ENCODE measurements around the gene TRIOBP.

TRIOBP gene

DNA sequence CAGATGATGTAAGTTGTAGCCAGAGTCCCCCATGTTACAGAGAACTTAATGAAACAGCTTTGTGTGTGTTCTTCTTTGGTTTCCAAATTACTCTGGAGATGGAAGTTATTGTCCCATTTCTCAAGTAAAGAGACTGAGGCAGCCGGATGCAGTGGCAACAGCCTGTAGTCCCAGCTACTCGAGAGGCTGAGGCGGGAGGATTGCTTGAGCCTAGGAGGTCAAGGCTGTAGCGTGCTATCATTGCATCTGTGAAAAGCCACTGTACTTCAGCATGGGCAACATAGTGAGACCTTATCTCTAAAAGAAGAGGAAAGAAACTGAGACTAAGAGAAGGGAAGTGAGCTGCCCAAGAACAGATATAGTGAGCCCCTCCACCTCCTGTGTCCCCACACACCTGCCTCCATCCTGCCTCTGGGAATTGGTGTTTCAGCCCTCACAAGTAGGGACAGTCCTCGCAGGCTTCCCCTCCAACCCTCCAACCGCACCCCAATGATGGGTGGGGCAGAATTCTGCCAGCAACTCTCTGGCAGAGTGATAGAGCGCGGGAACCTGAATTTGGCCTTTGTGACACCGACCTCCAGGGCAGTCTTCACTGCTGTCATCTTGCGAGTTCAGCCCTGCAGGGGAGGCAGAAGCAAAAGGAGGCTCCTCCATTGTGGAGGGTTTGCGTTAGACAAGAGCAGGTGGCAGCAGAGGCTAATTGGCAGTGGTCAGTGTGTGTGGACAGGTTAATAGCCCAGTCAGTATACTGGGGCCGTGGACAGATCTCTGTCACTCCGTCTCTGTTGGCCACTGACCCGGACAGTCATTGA is 36.7 kb upstream of the TRIOBP start:
- Mint-ChIP-seq H3K27me3 (no peaks in the 10 kb centered on the region), H3K36me3 (peaks cover 2% of the 10 kb centered on the region), H3K9me3 (no peaks in the 10 kb centered on the region), H3K4me3 (peak overlapping the region; percentile 86), H3K27ac (peak overlapping the region; percentile 94), H3K4me1 (peaks cover 40% of the 10 kb centered on the region)
- ATAC-seq (ENCODE audit: low read depth) (no peak), DNase-seq (ENCODE audit: low spot score in 2 of 2) (no peak)

DNA sequence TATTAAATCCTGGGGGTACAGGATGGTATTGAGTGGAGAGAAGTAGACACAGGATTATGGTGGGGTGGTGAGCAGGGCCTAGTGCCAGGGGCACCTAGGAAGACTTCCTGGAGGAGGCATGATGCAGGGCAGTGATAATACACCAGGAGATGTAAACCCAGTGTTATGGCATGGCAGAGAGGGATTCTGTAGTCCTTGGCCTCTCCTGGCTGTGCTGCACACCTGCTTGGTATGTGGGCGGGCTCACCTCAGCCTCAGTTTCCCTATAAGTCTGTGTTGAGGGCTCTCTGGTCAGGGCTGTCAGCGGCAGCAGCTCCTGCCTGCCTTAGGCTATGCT is 36.2 kb upstream of the TRIOBP start:
- peaks cover 40% of the 10 kb centered on the region for H3K4me1 Mint-ChIP-seq
- no peaks in the 10 kb centered on the region for H3K9me3 Mint-ChIP-seq
- no peaks in the 10 kb centered on the region for H3K27me3 Mint-ChIP-seq
- H3K27ac Mint-ChIP-seq: peak overlapping the region; percentile 94
- H3K36me3 Mint-ChIP-seq: peaks cover 2% of the 10 kb centered on the region
- ATAC-seq (ENCODE audit: low read depth) (no peak), DNase-seq (ENCODE audit: low spot score in 2 of 2) (no peak)
- H3K4me3 Mint-ChIP-seq: peak overlapping the region; percentile 86

DNA sequence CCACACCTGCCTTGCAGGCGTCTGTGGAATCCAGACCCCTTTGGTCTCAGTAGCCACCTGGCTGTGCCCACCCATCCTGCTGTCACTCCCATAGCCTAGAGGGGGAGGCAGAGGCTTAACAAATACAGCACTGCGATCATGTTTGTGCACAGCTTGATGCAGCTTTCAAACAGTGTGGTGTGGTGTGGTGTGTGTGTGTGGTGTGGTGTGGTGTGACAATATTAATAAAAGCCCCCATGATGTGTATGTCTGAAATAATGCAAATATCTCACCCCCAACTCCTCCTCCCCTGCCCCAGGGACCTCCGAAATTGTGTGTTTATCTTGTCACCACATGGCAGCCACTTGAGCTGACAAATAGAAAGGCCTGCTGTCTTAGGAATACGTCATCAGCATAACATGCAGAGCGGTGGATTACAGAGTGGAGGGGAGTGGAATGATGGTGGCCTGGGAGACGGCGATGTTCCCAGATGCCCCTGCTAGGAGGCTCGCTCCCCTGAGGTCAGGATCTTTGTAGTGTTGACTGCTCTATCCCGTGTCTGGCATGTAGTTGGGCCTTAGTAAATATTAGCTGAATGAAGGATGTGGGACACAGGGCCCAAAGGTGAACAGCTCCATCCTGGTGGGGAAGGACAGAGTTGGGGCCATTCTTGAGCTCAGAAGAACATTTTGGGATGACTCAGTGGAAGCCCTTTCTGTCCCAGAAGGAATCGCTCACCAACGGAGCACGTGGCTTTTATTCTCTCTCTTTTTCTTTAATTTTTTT is 35.5 kb upstream of the TRIOBP start:
- H3K9me3 Mint-ChIP-seq: no peaks in the 10 kb centered on the region
- peaks cover 4% of the 10 kb centered on the region for H3K36me3 Mint-ChIP-seq
- peak overlapping the region; percentile 86 for H3K4me3 Mint-ChIP-seq
- peaks cover 40% of the 10 kb centered on the region for H3K4me1 Mint-ChIP-seq
- H3K27me3 Mint-ChIP-seq: no peaks in the 10 kb centered on the region
- peak; percentile 16 for ATAC-seq (ENCODE audit: low read depth)
- peak overlapping the region; percentile 94 for H3K27ac Mint-ChIP-seq
- DNase-seq (ENCODE audit: low spot score in 2 of 2): no peak

DNA sequence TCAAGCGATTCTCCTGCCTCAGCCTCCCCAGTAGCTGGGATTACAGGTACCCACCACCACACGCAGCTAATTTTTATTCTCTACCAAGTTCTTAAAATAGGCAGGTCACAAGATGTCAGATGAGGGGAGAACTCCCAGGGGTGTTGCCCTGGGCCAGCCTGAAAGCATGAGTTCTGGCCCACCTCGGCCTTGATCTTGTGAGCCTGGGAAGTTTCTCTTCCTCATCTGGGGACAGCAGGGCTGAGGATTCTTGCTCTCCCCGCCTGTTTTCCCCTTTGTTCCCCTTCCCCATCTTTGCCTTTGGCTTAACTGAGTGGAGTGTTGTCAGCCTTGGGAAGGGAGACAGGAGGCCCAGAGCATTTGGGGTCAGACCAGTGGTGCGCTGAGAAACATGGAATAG is 34.8 kb upstream of the TRIOBP start:
- ATAC-seq (ENCODE audit: low read depth) (no peak), DNase-seq (ENCODE audit: low spot score in 2 of 2) (no peak)
- Mint-ChIP-seq H3K36me3 (peaks cover 8% of the 10 kb centered on the region), H3K27ac (peak overlapping the region; percentile 94), H3K4me1 (peaks cover 40% of the 10 kb centered on the region), H3K27me3 (no peaks in the 10 kb centered on the region), H3K9me3 (no peaks in the 10 kb centered on the region), H3K4me3 (peak overlapping the region; percentile 36)

DNA sequence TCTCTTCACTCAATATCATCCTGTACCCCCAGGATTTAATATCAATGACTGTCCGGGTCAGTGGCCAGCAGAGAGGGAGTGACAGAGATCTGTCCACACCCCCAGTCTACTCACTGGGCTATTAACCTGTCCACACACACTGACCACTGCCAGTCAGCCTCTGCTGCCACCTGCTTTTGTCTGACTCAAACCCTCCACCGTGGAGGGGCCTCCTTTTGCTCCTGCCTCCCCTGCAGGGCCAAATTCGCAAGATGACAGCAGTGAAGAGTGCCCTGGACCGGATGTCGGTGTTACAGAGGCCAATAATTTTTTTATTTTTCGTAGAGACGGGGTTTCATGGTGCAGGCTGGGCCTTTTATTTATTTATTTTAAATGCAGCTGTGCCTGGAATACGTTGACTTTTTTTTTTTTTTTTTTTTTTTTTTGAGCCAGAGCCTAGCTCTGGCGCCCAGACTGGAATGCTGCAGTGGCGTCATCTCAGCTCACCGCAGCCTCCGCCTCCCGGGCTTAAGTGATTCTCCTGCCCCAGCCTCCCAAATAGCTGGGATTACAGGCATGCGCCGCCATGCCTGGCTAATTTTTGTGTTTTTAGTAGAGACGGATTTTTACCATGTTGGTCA is 33.2 kb upstream of the TRIOBP start:
- H3K27ac Mint-ChIP-seq: peak overlapping the region; percentile 38
- H3K27me3 Mint-ChIP-seq: no peaks in the 10 kb centered on the region
- H3K4me1 Mint-ChIP-seq: peaks cover 33% of the 10 kb centered on the region
- no peak overlapping the region for H3K4me3 Mint-ChIP-seq
- DNase-seq (ENCODE audit: low spot score in 2 of 2) (no peak), ATAC-seq (ENCODE audit: low read depth) (no peak)
- no peaks in the 10 kb centered on the region for H3K9me3 Mint-ChIP-seq
- H3K36me3 Mint-ChIP-seq: peaks cover 8% of the 10 kb centered on the region

DNA sequence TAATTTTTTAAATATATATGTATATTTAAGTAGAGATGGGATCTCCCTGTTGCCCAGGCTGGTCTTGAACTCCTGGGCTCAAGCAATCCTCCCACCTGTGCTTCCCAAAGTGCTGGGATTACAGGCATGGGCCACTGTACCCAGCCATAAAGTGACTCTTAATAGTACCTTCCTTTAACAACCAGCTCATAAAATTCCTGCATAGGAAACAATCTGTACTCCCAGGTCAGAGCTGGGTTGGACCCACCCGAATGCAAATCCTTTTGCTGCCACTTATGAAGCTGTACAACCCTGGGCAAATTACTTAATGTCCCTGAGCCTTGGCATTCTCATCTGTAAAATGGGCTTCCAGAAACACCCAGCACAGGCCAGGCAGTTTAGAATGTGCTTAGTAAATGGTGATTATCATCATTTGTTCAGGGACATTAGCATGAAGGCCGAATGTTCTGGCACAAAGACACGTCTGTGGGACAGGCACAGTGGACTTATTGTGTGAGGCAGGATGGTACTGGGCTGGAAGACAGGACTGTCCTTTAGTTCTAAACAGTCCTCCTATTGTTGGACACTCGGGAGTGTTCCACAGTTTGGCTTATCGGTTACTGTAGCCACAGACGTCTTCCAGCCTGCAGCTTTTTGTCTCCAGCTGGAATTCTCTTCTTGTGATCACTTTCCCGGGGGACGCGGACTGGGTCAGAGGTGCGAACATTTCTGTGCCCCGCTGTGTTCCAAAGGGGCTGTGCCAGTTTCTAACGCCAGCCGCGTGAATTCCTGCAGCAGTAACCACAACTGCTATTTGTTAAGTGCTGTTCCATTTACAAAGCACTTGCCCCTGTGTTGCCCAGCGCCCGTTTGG is 32.4 kb upstream of the TRIOBP start:
- Mint-ChIP-seq H3K4me1 (peaks cover 29% of the 10 kb centered on the region), H3K9me3 (no peaks in the 10 kb centered on the region), H3K36me3 (peaks cover 8% of the 10 kb centered on the region), H3K4me3 (no peak overlapping the region), H3K27ac (no peak overlapping the region), H3K27me3 (no peaks in the 10 kb centered on the region)
- DNase-seq (ENCODE audit: low spot score in 2 of 2): no peak
- no peak for ATAC-seq (ENCODE audit: low read depth)

DNA sequence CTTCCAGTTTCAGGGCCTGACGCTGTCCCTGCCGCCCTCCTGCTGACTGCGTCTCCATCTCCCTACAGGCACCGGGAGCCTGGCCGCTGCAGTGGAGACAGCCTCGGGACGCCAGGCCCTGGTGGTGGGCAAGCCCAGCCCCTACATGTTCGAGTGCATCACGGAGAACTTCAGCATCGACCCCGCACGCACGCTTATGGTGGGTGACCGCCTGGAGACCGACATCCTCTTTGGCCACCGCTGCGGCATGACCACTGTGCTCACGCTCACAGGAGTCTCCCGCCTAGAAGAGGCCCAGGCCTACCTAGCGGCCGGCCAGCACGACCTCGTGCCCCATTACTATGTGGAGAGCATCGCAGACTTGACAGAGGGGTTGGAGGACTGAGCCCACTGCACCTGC is 31.4 kb upstream of the TRIOBP start:
- no peak overlapping the region for H3K4me3 Mint-ChIP-seq
- H3K27me3 Mint-ChIP-seq: no peaks in the 10 kb centered on the region
- peaks cover 8% of the 10 kb centered on the region for H3K36me3 Mint-ChIP-seq
- peaks cover 19% of the 10 kb centered on the region for H3K4me1 Mint-ChIP-seq
- no peak for DNase-seq (ENCODE audit: low spot score in 2 of 2)
- no peak overlapping the region for H3K27ac Mint-ChIP-seq
- H3K9me3 Mint-ChIP-seq: no peaks in the 10 kb centered on the region
- ATAC-seq (ENCODE audit: low read depth): no peak

DNA sequence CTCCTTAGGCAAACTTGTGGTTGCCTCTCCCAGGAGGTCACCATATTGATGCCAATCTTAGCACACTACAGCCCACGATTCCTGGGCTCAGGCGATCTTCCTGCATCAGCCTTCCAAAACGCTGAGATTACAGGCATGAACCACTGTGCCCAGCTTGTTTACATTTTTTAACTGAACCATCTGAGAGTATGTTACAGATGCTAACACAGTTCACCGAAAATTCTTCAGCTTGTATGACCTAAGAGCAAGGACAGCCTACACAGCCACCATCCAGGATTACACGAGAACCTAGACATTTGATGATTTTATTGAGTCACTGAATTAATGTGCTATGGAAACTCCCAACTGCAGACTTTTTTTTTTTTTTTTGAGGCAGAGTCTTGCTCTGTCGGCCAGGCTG is 27.3 kb upstream of the TRIOBP start:
- Mint-ChIP-seq H3K27ac (no peak overlapping the region), H3K27me3 (no peaks in the 10 kb centered on the region), H3K9me3 (no peaks in the 10 kb centered on the region), H3K36me3 (peaks cover 7% of the 10 kb centered on the region), H3K4me3 (no peak overlapping the region), H3K4me1 (peaks cover 17% of the 10 kb centered on the region)
- DNase-seq (ENCODE audit: low spot score in 2 of 2): no peak
- ATAC-seq (ENCODE audit: low read depth): no peak

DNA sequence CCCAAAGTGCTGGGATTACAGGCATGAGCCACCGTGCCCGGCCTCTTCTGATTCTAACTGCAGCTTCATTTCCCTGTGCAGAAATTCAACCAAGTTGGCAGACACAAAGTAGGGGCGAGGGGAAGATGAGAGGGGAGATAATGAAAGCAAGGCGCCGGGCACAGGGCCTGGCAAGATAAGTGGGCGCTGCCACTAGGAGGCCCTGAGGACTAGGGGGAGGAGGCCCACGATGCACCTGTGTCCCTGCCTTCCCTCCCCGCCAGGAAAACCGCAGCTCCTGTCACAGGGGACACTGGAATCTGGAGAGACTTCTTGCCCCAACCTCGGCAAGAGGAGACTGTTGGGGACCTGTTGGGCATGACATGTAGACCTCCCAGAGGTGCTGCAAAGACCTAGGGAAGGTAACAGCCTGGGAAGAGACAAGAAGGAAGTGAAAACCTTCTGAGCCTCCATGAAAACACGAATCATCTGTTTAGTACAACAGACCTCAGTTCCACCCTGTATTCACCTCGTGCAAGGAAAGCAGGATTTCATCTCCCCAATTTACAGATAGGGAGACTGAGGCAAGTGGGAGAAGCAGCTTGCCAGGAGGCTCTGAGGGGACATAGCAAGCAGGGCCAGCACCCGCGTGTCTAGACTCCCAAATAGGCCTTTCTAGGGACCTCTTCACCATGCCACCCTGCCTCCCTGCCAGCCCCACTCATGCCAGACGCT is 24.5 kb upstream of the TRIOBP start:
- peaks cover 25% of the 10 kb centered on the region for H3K4me1 Mint-ChIP-seq
- H3K36me3 Mint-ChIP-seq: no peaks in the 10 kb centered on the region
- ATAC-seq (ENCODE audit: low read depth) (no peak), DNase-seq (ENCODE audit: low spot score in 2 of 2) (no peak)
- H3K27ac Mint-ChIP-seq: peak overlapping the region; percentile 62
- peak overlapping the region; percentile 14 for H3K4me3 Mint-ChIP-seq
- H3K9me3 Mint-ChIP-seq: no peaks in the 10 kb centered on the region
- no peaks in the 10 kb centered on the region for H3K27me3 Mint-ChIP-seq

DNA sequence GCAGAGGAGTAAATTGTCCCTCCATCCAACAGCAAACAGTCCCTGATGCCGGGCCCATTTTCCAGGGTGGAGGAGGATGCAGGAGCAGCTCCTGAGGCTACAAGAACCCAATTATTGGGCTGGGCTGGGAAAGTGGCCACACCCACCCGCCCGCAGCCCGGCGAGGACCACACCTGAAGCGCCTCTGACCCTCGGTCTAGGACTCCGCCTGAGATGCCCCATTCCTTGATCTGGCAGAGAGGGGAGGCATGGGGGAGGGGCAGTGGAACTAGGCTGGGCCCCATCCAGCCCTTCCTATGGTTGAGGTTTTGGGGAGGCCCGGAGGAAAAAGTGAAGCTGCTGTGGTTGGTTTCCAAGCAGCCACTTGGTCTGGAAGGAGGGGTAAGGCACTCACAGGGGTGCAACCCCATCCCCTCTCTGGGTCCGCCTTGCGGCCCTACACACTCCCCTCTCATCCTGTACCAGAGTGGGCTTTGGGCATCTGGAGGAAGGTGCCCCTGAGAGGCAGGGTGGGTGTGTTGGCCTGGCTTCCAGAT is 23.9 kb upstream of the TRIOBP start:
- ATAC-seq (ENCODE audit: low read depth): no peak
- Mint-ChIP-seq H3K36me3 (no peaks in the 10 kb centered on the region), H3K9me3 (no peaks in the 10 kb centered on the region), H3K4me3 (no peak overlapping the region), H3K27me3 (no peaks in the 10 kb centered on the region), H3K4me1 (peaks cover 27% of the 10 kb centered on the region), H3K27ac (peak overlapping the region; percentile 62)
- no peak for DNase-seq (ENCODE audit: low spot score in 2 of 2)

DNA sequence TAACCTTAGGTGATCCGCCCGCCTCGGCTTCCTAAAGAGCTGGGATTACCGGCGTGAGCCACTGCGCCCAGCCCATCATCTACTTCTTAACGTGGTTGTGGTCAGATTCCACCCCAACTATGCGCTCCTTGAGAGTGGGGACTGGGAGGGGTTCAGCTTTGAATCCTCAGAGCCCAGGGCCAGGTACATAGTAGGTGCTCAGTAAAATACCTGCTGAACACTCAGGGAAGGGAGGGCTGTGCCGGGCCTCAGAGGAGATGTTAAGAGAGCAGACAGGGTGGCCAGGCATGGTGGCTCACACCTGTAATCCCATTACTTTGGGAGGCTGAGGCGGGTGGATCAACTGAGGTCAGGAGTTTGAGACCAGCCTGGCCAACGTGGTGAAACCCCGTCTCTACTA is 22.6 kb upstream of the TRIOBP start:
- Mint-ChIP-seq H3K9me3 (no peaks in the 10 kb centered on the region), H3K27ac (peak overlapping the region; percentile 97), H3K36me3 (no peaks in the 10 kb centered on the region), H3K4me3 (peak overlapping the region; percentile 65), H3K4me1 (peaks cover 28% of the 10 kb centered on the region), H3K27me3 (no peaks in the 10 kb centered on the region)
- ATAC-seq (ENCODE audit: low read depth) (no peak), DNase-seq (ENCODE audit: low spot score in 2 of 2) (no peak)

DNA sequence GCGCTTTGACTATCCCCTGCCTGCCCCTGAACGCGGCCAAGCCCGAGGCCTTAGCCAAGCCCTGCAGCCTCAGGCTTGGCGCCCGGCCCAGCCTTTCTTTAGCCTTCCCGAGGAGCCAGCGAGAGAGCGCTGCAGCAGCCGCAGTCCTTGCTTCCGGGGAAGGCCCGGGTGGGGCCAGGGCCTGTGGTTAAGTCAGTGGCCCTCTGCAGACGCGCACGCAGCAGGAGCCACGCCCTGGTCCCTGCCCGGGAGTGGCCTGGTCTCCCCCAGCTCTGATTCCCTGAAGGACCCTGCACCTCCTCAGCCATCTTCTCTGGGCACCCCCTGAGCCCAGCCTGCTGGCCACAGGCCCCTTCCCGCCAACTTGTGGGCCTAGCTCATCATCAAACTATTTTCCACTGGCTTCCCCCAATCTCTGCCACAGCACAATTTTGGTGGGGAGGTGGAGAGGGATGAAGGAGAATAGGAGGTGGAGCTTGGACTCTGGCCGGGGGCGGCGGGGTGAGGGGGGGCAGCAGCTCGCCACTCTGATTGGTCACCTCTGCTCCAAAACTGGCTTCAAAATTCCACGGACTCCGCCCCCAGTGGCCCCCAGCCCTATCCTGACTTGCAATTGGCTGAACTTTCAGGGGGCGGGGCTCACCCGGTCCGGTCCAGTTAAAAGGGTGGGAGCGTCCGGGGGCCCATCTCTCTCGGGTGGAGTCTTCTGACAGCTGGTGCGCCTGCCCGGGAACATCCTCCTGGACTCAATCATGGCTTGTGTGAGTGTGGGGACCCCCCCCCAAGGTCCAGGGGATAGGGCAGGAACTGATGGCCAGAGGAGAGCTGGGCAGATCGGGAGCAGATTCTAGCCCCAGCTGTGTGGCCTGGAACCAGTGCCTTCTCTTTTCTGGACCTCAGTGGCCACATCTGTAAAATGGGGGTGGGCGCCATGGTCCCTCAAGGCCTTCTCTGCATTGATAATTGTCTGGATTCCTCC is 21.6 kb upstream of the TRIOBP start, which contains the start of gene LGALS1:
LGALS1 (plus strand) TSS at position 686 of the 979 bp plus-strand sequence; CDS start at position 753, 67 bp downstream.
- ATAC-seq (ENCODE audit: low read depth) (peak; percentile 20), DNase-seq (ENCODE audit: low spot score in 2 of 2) (no peak)
- Mint-ChIP-seq H3K4me1 (peaks cover 28% of the 10 kb centered on the region), H3K4me3 (peak within 1 kb of the TSS; percentile 87), H3K27ac (peak within 1 kb of the TSS; percentile 97), H3K9me3 (no peaks in the 10 kb centered on the region), H3K36me3 (peaks cover 5% of the 10 kb centered on the region), H3K27me3 (no peaks in the 10 kb centered on the region)

Data from memory B cell (primary cell).